Adrenal gland (tissue), 5 donors: Measurements from ENCODE around the gene TMEM258.

Experiments
- POLR2A ChIP-seq, 2 donors: fragments of 450-650 bp; IDR thresholded peaks; one replicate each; pipeline ENCODE4 v1.6.1; 2017; ENCODE audit warnings: antibody characterized with exemption in 2 of 2, mild to moderate bottlenecking in 2 of 2, moderate library complexity in 1 of 2
- TF ChIP-seq, protein P1 (sequence below), 6 experiments: fragments of 450-650 bp in 4 of 6; fragments of 200-600 bp in 2 of 6; sonication (generic) in 1 of 6; IDR thresholded peaks; 1 replicate in 5 of 6; 2 replicates in 1 of 6; pipeline versions ENCODE4 v1.5.1 to v1.8.0; 2016 to 2021; ENCODE audit warnings: antibody characterized with exemption in 6 of 6, mild to moderate bottlenecking in 2 of 6, moderate library complexity in 1 of 6
- donor health status: DM: no; HTN: no; CAD: no.

DNA sequence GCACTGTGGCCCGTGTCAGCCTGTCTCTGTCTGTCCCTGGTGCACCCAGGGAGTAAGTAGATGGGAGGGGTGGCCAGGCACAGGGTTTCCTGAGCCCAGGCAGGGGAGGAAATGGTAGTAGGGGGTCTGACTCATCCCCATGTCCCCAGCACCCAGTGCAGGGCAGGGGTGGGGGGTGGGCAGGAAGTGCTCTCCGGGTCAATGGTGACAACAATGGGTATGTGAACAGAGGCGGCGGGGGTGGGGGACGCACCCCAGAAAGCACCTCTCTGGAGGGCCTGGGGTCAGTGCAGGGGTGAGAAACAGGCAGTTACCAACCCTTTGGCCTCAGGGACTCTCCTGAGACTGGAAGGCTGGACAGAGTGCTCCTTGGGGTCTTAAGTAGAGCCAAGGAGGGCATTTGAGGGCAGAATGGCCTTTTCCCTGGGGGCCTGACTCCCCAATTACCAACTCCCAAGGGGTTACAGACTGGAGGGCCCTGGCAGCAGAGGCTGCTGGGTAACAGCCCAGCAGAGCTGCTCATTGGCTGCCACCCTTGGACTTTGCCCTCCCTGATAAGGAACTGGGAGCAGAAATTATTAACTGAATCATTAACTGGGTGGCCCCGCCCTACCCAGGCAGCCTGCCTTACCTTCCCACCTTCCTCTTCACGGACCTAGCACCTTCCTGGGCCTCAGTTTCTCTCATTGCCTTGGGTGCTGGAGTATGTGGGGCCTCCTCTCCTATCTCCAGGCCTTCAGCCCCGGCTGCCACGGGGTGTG is 35.8 kb downstream of the TMEM258 start:
- TF ChIP-seq POLR2A (IDR thresholded peaks at IDR 0.05): no peak
- TF ChIP-seq, protein P1, sequence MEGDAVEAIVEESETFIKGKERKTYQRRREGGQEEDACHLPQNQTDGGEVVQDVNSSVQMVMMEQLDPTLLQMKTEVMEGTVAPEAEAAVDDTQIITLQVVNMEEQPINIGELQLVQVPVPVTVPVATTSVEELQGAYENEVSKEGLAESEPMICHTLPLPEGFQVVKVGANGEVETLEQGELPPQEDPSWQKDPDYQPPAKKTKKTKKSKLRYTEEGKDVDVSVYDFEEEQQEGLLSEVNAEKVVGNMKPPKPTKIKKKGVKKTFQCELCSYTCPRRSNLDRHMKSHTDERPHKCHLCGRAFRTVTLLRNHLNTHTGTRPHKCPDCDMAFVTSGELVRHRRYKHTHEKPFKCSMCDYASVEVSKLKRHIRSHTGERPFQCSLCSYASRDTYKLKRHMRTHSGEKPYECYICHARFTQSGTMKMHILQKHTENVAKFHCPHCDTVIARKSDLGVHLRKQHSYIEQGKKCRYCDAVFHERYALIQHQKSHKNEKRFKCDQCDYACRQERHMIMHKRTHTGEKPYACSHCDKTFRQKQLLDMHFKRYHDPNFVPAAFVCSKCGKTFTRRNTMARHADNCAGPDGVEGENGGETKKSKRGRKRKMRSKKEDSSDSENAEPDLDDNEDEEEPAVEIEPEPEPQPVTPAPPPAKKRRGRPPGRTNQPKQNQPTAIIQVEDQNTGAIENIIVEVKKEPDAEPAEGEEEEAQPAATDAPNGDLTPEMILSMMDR (IDR thresholded peaks at IDR 0.05): no peak
